GM21526 (cell line): ENCODE results near the gene PRM2.

Source experiments
- ATAC-seq: cut with Tn5 transposase; IDR thresholded peaks from one replicate; pipeline ENCODE4 v1.9.1; 2021; ENCODE audit warnings: moderate library complexity; ENCODE audit not compliant: unreplicated experiment, low FRiP score

The PRM2 gene

DNA sequence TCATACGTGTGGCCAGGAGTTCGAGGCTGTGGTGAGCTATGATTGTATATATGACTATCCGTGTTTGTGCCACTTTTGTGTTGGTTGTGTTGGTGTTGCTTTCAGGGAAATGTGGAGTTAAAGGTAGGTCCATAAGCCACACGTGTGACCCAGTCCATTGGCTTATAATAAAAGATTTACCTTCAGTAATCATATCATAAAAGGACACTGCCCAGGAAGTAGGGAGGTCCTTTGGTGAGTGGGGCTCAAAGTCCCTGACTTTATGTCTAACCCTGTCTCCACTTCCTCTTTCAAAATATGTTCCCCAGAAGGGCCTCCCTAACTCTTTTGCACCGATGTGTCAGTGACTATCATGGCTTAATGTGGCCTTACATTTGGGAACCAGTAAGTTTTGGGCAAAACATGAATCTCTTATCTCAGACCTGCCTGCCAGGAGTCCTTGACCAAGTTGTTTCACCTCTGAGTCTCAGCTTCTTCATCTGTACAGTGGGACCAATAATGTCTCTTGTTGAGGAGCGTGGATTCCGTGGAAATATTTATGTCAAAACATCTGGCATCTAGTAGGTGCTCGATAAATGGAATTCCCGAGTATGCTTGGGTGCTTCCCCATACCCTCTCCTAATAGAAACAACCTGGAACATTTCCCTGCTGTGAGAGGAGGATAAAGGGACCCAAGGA is 12.0 kb downstream of the PRM2 start:
- ATAC-seq, result no peak

DNA sequence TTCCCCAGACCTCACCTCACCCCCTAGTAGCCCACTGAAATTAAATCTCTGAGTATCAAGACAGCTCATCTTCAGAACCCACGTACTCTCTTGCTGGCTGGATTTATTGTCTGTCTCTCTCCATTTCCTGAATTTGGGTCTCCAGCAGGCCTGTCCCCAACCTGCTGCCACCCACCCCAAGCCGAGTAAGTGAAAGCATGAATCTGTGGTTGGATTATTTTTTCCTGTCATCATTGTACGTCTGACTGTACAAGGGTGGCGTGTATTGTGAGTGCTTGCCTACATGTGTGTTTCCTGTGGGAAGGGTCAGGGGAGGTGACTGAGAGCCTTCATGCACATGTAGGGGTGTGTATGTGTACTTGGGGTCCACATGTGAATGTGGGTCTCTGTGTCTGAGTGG is 12.5 kb downstream of the PRM2 start:
- ATAC-seq, result no peak

DNA sequence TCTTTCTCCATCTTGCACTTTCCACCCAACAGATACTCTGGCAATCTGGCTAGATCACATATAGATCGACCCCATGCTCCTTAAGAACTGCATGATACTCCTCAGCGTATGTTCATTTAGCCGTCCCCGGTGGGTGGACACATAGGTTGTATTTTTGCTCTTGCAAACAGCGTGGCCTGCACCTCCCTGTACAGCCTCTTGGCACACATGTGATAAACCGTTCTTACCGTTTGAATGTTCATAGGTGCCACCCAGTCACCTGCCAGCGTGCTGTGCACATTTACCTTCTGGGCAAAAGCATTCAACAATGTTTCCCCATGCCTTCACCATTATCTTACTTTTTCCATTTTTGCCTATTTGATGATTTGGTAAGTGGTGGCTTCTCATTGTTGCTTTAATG is 13.4 kb downstream of the PRM2 start:
- ATAC-seq, result no peak

DNA sequence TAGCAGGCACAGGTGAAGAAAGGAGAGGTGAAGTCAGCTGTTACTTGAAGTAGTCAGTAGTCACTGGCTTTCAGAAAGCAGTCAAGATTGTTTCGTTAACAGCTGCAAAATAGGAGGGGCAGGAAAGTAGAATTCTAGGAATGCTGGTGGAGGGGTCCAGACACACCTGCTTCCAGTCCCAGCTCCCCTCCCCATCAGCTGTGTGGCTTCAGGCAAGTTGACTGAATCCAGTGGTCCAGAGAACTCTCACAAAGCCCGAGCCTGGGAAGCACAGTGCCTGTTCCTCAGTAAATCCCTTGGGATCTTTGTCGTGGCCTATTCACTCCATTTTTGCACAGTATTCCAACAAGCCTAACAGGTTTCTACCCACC is 15.7 kb downstream of the PRM2 start:
- no peak for ATAC-seq

DNA sequence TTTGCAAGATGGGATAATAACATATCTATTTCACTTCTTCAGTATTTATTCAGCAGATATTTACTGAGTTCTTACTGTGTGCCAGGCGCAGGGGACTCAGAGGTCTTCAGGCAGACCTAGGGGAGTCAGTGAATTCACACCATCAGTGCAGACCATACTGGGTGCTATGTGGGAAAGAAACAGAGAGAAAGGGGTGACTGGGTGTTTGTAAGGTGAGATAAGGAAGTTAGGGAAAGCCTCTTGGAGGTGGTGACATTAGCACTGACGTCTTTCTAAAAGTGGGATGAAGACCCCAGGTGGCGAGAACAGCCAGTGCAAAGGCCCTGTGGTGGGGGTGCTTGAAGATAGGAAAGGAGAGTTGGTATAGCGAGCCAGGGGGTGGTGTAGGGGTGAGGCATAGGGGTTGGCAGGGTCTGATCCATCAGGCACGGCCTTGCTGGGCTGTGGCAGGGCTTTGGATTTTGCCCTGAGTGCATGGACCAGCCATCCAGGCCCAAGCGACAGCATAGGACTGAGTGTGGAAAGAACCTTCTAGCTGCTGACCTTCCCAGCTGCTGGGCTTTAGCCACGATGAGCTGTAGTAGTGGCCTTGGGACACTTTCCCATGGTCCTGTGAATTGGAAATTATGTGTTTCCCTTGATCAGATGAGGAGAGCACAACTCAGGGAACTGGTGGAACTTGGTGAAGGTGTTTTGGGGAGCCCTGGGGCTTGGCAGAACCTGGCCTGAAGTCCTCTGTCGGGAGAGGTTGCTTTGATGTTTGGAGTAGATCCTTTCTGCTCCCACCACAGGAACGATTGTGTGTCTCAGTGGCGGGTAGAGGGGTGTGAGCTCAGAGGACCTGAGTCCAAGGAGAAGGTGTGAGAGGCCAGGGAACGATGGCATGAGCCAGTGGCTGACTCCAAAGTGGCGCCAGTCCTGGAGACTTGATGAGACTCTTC is 16.4 kb downstream of the PRM2 start:
- no peak for ATAC-seq

DNA sequence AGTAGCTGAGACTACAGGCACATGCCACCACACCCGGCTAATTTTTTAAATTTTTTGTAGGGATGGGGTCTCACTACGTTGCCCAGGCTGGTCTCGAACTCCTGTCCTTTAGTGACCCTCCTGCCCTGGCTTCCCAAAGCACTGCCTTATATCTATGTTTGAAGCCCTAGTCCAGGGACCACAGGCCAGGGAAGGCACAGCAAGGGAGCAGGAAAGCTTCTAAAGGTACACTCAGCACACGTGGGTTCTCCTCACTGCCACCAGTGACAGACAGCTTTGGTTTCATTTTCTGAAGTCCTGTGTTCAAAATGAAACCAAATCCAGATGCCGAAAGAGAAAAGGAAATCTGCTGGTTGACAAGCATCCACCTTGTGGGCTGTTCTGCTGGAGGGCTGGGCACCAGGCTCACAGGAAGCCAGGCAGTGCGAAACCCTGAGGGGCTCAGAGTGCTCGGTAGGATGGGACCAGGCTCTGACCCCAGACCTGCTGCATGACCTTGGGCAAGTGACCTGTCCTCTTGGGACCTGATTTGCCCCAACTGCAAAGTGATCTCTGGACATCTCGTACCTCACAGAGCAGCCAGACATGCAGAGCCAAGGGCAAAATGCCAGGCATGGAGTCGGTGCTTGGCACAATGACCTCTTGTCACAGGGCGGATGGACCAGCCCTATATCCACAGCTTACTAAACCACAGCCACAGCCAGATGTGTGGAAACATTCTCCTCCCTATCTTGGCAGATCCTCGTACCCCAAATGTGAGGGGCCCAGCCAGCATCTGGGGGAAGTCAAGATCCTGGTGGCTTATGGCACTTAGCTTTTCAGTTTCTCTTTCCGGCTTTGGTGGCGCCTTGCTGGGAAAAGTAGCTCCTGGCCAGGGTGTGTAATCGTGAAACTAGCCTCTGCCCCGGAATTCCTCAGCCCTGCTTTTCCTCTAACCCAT is 17.5 kb downstream of the PRM2 start:
- no peak for ATAC-seq

DNA sequence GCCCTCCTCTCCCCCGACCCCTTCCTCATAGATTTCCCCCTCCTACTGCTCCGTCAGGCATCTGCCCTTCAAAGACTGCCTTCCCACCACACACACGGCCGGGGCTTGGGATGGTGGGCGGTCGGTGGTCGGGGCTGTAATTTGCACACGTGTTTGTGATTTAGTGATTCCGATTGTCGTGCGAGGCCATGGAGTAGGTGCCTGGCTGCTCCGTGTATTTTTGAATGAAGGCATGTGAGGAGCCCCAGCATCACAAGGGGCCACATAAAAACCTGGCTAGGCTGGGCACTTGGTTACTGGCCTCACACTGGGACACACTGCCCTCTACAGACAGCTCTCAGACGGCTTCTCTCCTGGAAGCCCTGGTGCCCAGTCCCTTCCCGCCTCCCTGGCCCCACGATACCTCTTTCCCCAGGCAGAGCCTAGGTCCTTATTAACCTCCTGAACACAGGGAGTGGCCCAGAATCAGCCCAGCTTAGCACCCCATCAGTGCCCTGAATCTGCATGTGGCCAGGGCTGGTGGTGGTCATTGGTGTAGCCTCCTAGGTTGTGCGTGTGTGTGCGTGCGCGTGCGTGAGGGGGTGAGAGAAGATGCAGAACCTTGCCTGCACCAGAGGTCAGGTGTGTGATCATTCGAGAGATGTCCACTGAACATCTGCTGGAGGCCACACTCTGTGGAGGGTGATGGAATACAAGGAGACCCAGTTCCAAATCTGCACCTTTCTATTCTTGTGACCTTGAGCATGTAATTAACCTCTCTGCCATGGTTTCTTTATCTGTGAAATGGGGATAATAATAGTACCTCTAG is 18.9 kb downstream of the PRM2 start:
- no peak for ATAC-seq

DNA sequence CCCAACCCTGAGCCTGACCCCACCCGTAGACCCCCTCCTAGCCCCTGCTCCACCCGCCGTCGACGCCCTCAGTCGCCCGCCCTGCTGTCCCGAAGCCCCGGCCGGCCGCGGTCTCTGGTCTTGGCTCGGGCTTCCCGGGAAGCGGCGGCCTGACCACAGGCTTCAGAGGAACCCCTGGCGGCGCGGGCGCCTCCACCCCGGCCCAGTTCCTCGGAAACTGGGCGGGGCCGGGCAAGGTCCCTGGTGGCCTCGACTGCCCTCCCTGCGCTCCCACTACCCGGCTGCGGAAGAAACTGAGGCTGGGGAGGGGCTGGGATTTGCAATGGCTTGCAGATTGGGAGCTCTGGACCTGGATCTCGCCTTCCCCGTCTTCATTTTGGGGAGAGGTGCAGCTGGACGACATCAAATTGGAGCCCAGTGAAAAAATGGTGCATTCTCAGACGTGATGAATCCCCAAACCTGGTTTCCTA is 19.6 kb downstream of the PRM2 start:
- no peak for ATAC-seq

DNA sequence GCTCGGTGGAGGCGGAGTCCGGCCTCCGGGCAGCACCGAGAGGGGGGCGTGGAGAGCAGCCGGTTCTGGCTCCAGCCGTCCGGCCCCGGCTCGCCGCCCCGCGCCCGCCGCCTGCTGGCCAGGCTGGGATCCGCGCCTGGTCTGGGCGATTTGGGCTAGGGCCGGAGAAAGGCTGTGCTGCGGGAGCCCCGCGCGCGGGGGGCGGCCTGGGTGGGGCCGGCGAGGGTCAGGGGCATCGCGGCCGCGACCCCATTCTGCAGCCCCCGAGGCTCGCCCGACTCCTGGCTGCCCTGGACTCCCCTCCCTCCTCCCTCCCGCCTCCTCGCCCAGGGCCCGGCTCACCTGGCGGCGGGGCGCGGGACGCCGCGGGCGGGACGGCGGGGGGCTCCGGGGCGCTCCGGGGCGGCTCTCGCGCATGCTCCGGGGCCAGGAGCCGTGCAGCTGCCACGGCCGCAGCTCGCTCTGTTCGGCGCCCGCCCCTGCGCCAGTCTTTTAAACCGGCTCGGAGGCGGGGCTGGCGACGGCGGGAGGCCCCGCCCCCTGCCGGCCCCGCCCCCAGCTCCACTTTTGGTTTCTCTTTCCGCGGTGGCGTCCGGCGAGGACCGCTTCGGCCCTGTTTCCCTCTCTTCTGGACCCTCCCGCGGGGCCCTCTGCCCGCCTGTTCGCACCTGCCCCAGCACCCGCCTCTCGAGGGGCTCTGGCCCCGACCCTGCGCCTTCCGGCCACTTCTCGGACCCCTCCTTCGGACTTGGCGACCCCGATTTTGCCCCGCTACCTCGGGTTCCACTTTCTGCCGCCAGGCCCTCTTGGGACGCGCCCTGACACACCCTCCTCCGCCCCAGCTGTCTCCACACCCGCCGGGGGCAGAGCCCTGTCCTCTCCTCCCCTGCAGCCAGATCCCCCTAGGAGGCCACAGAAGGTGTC is 20.3 kb downstream of the PRM2 start, which contains the start of gene SOCS1:
TSS of gene SOCS1 (minus strand) at position 468 of the 924 bp plus-strand sequence. CDS start 726 bp downstream, outside the sequence.
- ATAC-seq, result peak; percentile 51

DNA sequence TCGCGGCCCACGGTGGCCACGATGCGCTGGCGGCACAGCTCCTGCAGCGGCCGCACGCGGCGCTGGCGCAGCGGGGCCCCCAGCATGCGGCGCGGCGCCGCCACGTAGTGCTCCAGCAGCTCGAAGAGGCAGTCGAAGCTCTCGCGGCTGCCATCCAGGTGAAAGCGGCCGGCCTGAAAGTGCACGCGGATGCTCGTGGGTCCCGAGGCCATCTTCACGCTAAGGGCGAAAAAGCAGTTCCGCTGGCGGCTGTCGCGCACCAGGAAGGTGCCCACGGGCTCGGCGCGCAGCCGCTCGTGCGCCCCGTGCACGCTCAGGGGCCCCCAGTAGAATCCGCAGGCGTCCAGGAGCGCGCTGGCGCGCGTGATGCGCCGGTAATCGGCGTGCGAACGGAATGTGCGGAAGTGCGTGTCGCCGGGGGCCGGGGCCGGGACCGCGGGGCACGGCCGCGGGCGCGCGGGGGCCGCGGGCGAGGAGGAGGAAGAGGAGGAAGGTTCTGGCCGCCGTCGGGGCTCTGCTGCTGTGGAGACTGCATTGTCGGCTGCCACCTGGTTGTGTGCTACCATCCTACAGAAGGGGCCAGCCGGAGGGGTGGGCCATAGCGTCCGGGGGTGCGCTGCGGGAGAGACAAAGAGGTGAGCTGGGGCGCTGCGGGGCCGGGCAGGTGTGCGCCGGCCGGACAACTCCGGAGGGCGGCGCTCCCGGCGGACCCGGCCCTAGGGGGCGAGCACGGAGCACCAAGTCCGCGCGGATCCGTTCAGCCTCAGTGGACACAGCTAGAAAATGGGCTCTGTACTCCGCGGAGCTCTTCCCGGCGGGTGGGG is 21.2 kb downstream of the PRM2 start:
- ATAC-seq, result peak; percentile 7

DNA sequence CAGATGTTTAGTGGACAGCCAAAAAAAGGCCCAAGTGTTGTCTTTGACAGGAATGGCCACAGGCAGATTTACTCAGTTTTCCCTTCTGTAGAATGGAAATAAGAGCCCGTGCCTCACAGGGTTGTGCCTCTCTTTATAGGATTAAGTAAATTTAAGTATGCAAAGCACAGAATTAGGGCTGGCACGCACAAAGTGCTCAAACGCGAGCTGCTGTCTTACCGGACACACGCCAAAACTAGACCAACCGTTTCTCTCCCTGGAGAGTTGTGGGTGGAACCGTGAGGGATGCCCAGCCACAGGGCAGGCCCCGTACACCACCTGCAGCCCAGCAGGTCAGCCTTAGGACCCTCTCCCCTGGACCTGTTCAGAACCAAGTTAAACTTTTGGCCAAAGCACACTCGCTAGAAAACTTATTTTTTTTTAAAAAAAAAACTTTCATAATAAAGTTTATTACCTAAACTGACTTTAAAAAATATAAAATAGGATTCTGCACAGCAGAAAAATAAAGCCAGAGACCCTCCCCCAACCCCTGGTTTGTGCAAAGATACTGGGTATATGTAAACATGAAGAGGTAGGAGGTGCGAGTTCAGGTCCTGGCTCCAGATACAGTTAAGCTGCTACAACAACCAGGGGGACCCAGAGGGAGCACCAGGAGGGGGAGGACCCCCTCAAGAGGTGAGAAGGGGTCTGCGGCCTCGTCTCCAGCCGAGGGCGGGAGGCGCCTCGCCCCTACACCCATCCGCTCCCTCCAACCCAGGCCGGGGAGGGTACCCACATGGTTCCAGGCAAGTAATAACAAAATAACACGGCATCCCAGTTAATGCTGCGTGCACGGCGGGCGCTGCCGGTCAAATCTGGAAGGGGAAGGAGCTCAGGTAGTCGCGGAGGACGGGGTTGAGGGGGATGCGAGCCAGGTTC is 22.0 kb downstream of the PRM2 start:
- no peak for ATAC-seq

DNA sequence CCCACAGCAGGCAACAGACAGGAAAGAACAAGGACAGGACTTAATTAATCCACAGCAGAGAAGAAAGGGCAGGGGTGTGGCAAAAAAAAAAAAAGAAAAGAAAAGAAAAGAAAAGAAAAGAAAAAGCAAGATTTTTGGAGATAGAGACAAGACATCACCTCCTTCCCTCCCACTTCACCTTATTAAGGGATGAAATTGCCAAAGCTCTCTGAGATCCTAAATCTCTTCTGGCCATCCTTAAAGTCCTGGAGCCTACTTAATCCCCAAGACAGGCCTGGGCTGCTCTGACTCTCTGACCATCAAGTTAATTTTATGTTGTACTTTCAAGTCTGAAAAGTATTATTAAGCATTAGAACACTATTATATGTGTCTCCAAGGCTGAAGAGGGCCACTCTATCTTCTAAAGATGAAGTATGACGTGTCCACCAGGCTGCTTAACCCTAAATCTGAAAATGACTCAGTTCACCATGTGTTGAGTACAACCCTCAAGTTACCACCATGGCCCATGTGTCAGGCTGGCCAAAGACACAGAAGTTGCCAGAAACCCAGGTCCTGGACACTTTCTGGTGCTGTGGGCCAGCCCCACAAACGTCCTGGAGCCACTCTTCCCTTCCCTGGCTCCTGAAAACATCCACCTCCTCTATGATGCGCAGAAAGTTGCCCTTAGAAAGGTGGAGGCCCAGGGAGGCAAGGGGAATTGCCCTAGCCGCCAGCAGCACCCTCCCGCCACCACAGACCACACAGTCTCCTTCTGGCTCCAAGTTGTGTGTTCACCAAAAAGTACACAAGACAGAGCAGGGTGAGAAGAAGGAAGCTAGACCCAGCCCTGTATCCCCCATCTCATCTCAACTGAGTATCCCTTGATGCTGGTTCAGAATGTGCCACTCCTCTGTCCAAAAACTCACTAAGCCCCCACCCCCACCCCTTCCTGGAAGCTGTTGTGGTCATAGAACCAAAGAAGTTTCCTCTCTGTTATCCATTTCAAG is 23.0 kb downstream of the PRM2 start:
- ATAC-seq, result no peak

DNA sequence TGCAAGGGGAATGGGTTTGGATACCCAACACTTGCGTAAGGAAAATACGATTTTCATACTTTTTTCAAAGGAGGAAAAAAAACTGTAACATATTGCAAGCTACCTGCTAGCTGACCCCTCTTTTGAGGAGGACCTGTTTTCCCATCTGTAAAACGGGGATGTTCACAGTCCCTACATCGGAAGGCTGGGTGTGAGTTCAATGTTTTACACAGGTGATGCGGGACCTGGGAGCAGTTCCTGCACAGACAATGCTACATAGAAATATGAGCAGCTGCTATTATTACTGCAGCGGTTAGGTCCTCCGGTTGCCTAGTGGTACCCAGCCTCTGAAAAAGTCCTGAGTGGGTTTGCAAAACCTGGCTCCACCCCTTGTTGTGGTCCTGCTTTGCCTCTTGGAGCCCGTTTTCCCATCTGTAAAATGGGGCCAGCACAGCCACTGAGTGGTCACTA is 23.8 kb downstream of the PRM2 start:
- ATAC-seq, result no peak

DNA sequence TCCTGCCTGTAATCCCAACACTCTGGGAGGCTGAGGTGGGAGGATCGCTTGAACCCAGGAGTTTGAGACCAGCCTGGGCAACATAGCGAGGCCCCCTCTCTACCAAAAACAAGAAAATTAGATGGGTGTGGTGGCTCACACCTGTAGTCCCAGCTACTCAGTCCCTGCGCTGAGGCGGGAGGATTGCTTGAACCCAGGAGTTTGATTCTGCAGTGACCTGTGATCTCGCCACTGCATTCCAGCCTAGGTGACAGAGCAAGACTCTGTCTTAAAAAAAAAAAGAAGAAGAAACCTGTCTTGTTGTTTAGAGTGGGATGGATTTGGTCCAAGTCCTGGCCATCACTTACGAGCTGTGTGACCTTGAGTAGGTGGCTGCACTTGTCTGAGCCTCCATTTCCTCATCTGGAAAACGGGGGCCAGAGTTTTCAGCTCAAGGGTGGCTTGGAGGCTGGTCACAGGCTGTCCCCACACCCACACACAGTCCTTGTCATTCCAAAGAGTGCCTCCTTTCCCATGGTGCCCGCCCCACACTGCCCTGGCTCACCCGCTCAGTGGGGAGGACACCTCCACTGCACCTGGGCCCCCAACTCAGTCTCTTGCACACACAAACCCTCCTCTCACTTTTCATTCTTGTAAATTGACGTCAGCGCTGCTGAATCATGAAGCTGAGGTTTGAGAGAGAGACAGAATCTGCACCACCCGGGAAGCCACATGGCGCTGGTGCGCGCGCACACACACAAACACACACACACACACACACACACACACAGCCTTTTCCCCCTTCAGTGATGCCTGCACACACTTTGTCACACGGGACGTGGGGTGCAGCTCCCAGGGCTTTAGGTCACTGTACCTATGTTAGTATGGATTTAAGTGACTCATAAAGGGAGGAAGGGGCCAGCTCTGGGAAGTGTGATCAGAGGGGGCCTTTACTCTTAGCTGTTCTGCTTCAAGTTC is 24.5 kb downstream of the PRM2 start:
- no peak for ATAC-seq
